Adrenal gland (tissue), 5 donors: ENCODE results near the gene SUFU.

Experiments
- POLR2A ChIP-seq, 2 donors: fragments of 450-650 bp; IDR thresholded peaks; one replicate each; pipeline ENCODE4 v1.6.1; 2017; ENCODE audit warnings: antibody characterized with exemption in 2 of 2, mild to moderate bottlenecking in 2 of 2, moderate library complexity in 1 of 2
- TF ChIP-seq, protein P1 (sequence below), 6 experiments: fragments of 450-650 bp in 4 of 6; fragments of 200-600 bp in 2 of 6; sonication (generic) in 1 of 6; IDR thresholded peaks; 1 replicate in 5 of 6; 2 replicates in 1 of 6; pipeline versions ENCODE4 v1.5.1 to v1.8.0; 2016 to 2021; ENCODE audit warnings: antibody characterized with exemption in 6 of 6, mild to moderate bottlenecking in 2 of 6, moderate library complexity in 1 of 6
- donor health status: DM: no; HTN: no; CAD: no.

DNA sequence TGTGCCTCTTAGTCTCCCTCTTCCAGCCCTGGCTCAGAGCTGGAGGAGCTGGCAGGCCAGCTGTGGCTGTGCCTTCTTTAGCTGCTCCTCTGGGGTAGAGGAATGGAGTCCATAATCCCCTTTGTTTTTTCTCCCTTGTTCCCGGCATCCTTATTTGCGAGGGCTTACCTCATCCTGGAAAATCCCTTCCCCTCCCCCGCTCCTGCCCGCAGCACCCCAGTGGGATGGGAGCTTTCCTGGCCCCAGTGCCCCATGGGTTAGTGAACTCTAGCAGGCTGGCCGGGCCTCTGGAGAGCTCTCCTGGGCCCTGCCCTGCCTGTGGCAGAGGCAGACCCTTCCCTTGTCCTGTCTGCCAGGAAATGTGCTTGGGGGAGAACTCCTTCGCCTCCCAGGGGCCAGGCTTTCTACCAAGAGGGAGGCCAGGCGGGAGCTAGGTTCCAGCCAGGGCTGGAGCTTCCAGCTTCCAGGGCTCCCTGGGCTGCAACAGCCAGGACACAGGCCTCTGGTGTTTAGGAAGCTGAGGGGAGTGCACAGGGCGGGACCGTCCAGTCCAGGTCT, 124.0 kb downstream of the SUFU start:
- TF ChIP-seq, protein P1, sequence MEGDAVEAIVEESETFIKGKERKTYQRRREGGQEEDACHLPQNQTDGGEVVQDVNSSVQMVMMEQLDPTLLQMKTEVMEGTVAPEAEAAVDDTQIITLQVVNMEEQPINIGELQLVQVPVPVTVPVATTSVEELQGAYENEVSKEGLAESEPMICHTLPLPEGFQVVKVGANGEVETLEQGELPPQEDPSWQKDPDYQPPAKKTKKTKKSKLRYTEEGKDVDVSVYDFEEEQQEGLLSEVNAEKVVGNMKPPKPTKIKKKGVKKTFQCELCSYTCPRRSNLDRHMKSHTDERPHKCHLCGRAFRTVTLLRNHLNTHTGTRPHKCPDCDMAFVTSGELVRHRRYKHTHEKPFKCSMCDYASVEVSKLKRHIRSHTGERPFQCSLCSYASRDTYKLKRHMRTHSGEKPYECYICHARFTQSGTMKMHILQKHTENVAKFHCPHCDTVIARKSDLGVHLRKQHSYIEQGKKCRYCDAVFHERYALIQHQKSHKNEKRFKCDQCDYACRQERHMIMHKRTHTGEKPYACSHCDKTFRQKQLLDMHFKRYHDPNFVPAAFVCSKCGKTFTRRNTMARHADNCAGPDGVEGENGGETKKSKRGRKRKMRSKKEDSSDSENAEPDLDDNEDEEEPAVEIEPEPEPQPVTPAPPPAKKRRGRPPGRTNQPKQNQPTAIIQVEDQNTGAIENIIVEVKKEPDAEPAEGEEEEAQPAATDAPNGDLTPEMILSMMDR (IDR thresholded peaks at IDR 0.05): no peak
- TF ChIP-seq POLR2A (IDR thresholded peaks at IDR 0.05): no peak
